ENCODE data around the gene NFKB1.

GRCh38 chr4:102560571-102561341 is 59.6 kb downstream of the NFKB1 start:
- TF ChIP-seq CTCF (IDR thresholded peaks at IDR 0.05) (no peak), POLR2A (IDR thresholded peaks at IDR 0.05) (no peak)

All from adrenal gland (tissue), 5 donors.